ENCODE results near the gene GBP4. TPM values are rescaled to one million over a fixed set of nuclear protein-coding genes. Genes with fewer than 3 reads are reported as not detected.

Gene GBP4
- total and polyA plus RNA-seq, 2 of the 4 experiments (the other 2 are of a cell fraction) = not detected

DNA sequence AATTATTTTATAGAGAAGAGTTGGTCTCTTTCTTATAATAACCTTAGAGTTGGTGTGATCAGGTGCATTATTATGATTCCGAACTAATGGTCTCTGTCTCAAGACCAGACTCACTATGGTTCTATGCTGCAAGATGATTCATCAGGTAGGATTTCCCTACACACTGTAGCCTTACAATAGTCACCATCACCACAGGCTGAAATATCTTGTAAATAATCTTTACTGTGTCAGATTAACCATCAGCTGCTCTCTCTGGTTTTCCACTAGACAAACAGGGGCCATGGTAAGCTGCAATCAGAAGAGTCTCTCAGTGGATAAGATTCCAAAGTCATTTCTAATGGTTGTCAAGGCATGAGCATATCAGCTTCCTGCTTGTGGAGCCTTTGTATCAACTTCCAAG, 4.4 kb upstream of the GBP4 start:
- H3K18ac ChIP-seq (ENCODE audit: low read depth, low read length) = no peak overlapping the region
- H3K4ac ChIP-seq (ENCODE audit: low read depth, low read length) = no peak overlapping the region
- no peaks in the 10 kb centered on the region for H3K9me1 ChIP-seq (ENCODE audit: insufficient read depth, low read length)
- TF ChIP-seq POLR2A (IDR thresholded peaks at IDR 0.05; ENCODE audit: low read depth, low read length) (no peak), FOS (IDR thresholded peaks at IDR 0.05; ENCODE audit: low read depth, low read length) (no peak), CEBPB (IDR thresholded peaks at IDR 0.05; ENCODE audit: low read depth, low read length) (no peak), CHD1 (IDR thresholded peaks at IDR 0.05; ENCODE audit: low read depth, low read length) (no peak), MXI1 (IDR thresholded peaks at IDR 0.05; ENCODE audit: borderline replicate concordance, low read depth, low read length) (no peak), NFE2L2 (IDR thresholded peaks at IDR 0.05; ENCODE audit: low read depth, low read length) (no peak), RFX5 (IDR thresholded peaks at IDR 0.05; ENCODE audit: low read depth, low read length) (no peak), SMC3 (IDR thresholded peaks at IDR 0.05; ENCODE audit: low read depth, low read length) (no peak), BHLHE40 (IDR thresholded peaks at IDR 0.05; ENCODE audit: low read depth, low read length) (no peak)
- TF ChIP-seq, protein P1, sequence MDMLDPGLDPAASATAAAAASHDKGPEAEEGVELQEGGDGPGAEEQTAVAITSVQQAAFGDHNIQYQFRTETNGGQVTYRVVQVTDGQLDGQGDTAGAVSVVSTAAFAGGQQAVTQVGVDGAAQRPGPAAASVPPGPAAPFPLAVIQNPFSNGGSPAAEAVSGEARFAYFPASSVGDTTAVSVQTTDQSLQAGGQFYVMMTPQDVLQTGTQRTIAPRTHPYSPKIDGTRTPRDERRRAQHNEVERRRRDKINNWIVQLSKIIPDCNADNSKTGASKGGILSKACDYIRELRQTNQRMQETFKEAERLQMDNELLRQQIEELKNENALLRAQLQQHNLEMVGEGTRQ (IDR thresholded peaks at IDR 0.05; ENCODE audit: low read depth, low read length) = no peak
- TF ChIP-seq, protein P2, sequence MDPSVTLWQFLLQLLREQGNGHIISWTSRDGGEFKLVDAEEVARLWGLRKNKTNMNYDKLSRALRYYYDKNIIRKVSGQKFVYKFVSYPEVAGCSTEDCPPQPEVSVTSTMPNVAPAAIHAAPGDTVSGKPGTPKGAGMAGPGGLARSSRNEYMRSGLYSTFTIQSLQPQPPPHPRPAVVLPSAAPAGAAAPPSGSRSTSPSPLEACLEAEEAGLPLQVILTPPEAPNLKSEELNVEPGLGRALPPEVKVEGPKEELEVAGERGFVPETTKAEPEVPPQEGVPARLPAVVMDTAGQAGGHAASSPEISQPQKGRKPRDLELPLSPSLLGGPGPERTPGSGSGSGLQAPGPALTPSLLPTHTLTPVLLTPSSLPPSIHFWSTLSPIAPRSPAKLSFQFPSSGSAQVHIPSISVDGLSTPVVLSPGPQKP (IDR thresholded peaks at IDR 0.05; ENCODE audit: borderline replicate concordance, low read depth, low read length) = no peak
- no peak overlapping the region for H3K4me3 ChIP-seq (ENCODE audit: insufficient read depth, low read depth, low read length)
- no peak overlapping the region for H2BK120ac ChIP-seq (ENCODE audit: low read depth, low read length)
- intact Hi-C loops (cut with micrococcal nuclease) (no loop called here), in situ Hi-C loops (cut with MboI; ENCODE audit: low sequenced_read_pairs) (no loop called here), dilution Hi-C loops (cut with HindIII; ENCODE audit: low sequenced_read_pairs, unreplicated experiment) (no loop called here)
- H3K9me3 ChIP-seq (ENCODE audit: control insufficient read depth, insufficient read depth, low read length) = peaks cover 3% of the 10 kb centered on the region; the same call in 1 of the 2 replicates
- H2AK9ac ChIP-seq (replicated peaks; ENCODE audit: low read depth, low read length, poor library complexity) = no peak overlapping the region
- ATAC-seq (ENCODE audit: low read depth) = no peak
- no peak overlapping the region for H2BK15ac ChIP-seq (ENCODE audit: low read depth, low read length)
- CTCF ChIA-PET = interaction anchor here (0.7 kb wide), 1 partner anchor 13 kb away, joined by 3 read pairs; no protein-coding TSS in a partner anchor
- no peak overlapping the region for H3K56ac ChIP-seq (ENCODE audit: extremely low read depth, insufficient read depth, low read length)
- no peak overlapping the region for H4K8ac ChIP-seq (ENCODE audit: low read depth in 2 of 2, low read length in 2 of 2)
- no peak overlapping the region for H3K14ac ChIP-seq (replicated peaks; ENCODE audit: low read depth, low read length)
- no peak overlapping the region for H3K23ac ChIP-seq (ENCODE audit: low read depth, low read length)
- no TSS peak for BruUV-seq (replicated peaks)
- H2AFZ ChIP-seq (replicated peaks; ENCODE audit: low read length, poor library complexity) = no peak overlapping the region
- no peak overlapping the region for H3K27ac ChIP-seq (ENCODE audit: insufficient read depth, low read length)
- POLR2A ChIA-PET (ENCODE audit: unreplicated experiment) = no interaction called here
- no peaks in the 10 kb centered on the region for H3K36me3 ChIP-seq (ENCODE audit: control insufficient read depth, insufficient read depth, low read length)
- H3K4me1 ChIP-seq (ENCODE audit: control insufficient read depth, insufficient read depth, low read length) = no peaks in the 10 kb centered on the region
- no peak overlapping the region for H4K91ac ChIP-seq (ENCODE audit: insufficient read depth, low read depth, low read length)
- H3K4me2 ChIP-seq (ENCODE audit: low read depth, low read length) = no peak overlapping the region
- no peak overlapping the region for H4K5ac ChIP-seq (ENCODE audit: low read depth, low read length)
- no peak overlapping the region for H2BK20ac ChIP-seq (ENCODE audit: low read depth, low read length)
- no peaks in the 10 kb centered on the region for H3K79me1 ChIP-seq (ENCODE audit: low read depth in 1 of 2, low read length in 2 of 2)
- H4K20me1 ChIP-seq (ENCODE audit: insufficient read depth, low read length) = no peaks in the 10 kb centered on the region
- H3K9ac ChIP-seq (ENCODE audit: low read depth, low read length) = no peak overlapping the region
- DNase-seq = no peak
- H2BK5ac ChIP-seq (ENCODE audit: low read depth, low read length, poor library complexity, severe bottlenecking) = no peak overlapping the region
- H2AK5ac ChIP-seq (ENCODE audit: low read depth, low read length) = no peak overlapping the region
- peaks cover 3% of the 10 kb centered on the region; the same call in 1 of the 2 replicates for H3K27me3 ChIP-seq (ENCODE audit: control insufficient read depth, insufficient read depth, low read length)
- WGBS, 2 experiments (ENCODE audit: extremely low coverage in 2 of 2, insufficient read length in 1 of 2) = no CpG with 5 or more reads among the region's 1 CpG
